ENCODE results near the gene AIPL1. TPM values are rescaled to one million over a fixed set of nuclear protein-coding genes. Genes with fewer than 3 reads are reported as not detected.

The AIPL1 gene
- total and polyA plus RNA-seq, 2 of the 4 experiments (the other 2 are of a cell fraction) = not detected

DNA sequence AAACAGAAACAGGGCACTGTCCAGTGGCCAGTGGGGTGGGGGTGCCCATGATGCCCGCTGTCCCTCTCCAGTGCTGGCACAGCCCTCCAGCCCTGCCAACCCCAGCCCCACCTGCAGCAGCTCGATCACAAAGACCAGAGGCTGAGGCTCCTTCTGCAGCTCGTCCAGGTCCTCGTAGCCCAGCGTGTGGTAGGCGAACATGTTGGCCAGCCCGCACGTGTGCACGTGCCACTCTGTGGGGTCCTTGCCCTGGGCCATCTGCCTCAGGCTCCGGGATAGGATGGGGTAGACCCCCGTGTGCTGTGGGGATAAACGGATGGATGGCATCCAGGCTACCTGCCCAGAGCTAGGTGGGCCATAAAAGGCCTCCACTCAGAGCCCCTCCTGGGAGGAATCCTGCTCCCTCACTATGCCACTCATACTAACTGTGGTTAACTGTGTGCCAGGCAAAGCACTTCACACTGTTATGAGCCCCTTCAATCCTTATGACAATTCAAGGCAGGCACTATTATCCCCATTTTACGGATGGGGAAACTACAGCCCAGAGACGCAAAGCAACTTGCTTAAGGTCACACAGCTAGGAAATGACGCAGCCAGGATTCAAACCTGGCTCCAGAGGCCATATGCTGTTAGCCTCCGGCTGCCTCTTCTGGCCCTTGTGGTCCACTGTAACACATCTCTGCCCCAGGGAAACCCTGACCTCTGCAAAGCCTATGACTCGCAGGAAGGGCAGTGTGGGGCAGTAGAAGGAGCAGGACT is 6.5 kb downstream of the AIPL1 start:
- dilution Hi-C loops (cut with HindIII; ENCODE audit: low sequenced_read_pairs, unreplicated experiment) = no loop called here
- no TSS peak for BruUV-seq (replicated peaks)
- WGBS, 2 experiments (ENCODE audit: extremely low coverage in 2 of 2, insufficient read length in 1 of 2) = 86% methylated on average over 11 of the region's 17 CpGs; no CpG with 5 or more reads in 1 of the 2 experiments

More for the DNA sequence above, 6.5 kb downstream of the AIPL1 start:
- Histone ChIP-seq H2AFZ (replicated peaks; ENCODE audit: low read length, poor library complexity) (peak overlapping the region; percentile 70), H2BK120ac (ENCODE audit: low read depth, low read length) (no peak overlapping the region), H3K56ac (ENCODE audit: extremely low read depth, insufficient read depth, low read length) (no peak overlapping the region), H3K4me1 (ENCODE audit: control insufficient read depth, insufficient read depth, low read length) (no peaks in the 10 kb centered on the region), H4K8ac (ENCODE audit: low read depth in 2 of 2, low read length in 2 of 2) (no peak overlapping the region), H3K4me3 (ENCODE audit: insufficient read depth, low read depth, low read length) (no peak overlapping the region), H3K36me3 (ENCODE audit: control insufficient read depth, insufficient read depth, low read length) (no peaks in the 10 kb centered on the region), H3K4ac (ENCODE audit: low read depth, low read length) (no peak overlapping the region), H4K91ac (ENCODE audit: insufficient read depth, low read depth, low read length) (no peak overlapping the region), H3K9ac (ENCODE audit: low read depth, low read length) (no peak overlapping the region), H3K4me2 (ENCODE audit: low read depth, low read length) (no peak overlapping the region), H2BK5ac (ENCODE audit: low read depth, low read length, poor library complexity, severe bottlenecking) (no peak overlapping the region), H2BK15ac (ENCODE audit: low read depth, low read length) (no peak overlapping the region), H3K9me1 (ENCODE audit: insufficient read depth, low read length) (no peaks in the 10 kb centered on the region), H4K20me1 (ENCODE audit: insufficient read depth, low read length) (no peaks in the 10 kb centered on the region), H3K9me3 (ENCODE audit: control insufficient read depth, insufficient read depth, low read length) (peaks cover 3% of the 10 kb centered on the region), H2AK9ac (replicated peaks; ENCODE audit: low read depth, low read length, poor library complexity) (peak overlapping the region; percentile 52), H3K14ac (replicated peaks; ENCODE audit: low read depth, low read length) (no peak overlapping the region), H2BK20ac (ENCODE audit: low read depth, low read length) (no peak overlapping the region), H3K18ac (ENCODE audit: low read depth, low read length) (no peak overlapping the region), H2AK5ac (ENCODE audit: low read depth, low read length) (no peak overlapping the region), H3K27ac (ENCODE audit: insufficient read depth, low read length) (no peak overlapping the region), H3K27me3 (ENCODE audit: control insufficient read depth, insufficient read depth, low read length) (peaks cover 5% of the 10 kb centered on the region), H4K5ac (ENCODE audit: low read depth, low read length) (no peak overlapping the region), H3K23ac (ENCODE audit: low read depth, low read length) (no peak overlapping the region), H3K79me1 (ENCODE audit: low read depth in 1 of 2, low read length in 2 of 2) (no peaks in the 10 kb centered on the region)
- no peak for ATAC-seq (ENCODE audit: low read depth)
- ChIA-PET CTCF (interaction anchor here (0.7 kb wide), 1 partner anchor 695 kb away, joined by 3 read pairs; no protein-coding TSS in a partner anchor), POLR2A (ENCODE audit: unreplicated experiment) (no interaction called here)
- TF ChIP-seq MXI1 (IDR thresholded peaks at IDR 0.05; ENCODE audit: borderline replicate concordance, low read depth, low read length) = no peak
- TF ChIP-seq RAD21 (IDR thresholded peaks at IDR 0.05; ENCODE audit: low read length) = no peak
- TF ChIP-seq MAZ (IDR thresholded peaks at IDR 0.05; ENCODE audit: borderline replicate concordance, low read depth, low read length) = no peak
- TF ChIP-seq NFE2L2 (IDR thresholded peaks at IDR 0.05; ENCODE audit: low read depth, low read length) = no peak
- TF ChIP-seq CHD1 (IDR thresholded peaks at IDR 0.05; ENCODE audit: low read depth, low read length) = no peak
- TF ChIP-seq, protein P1, sequence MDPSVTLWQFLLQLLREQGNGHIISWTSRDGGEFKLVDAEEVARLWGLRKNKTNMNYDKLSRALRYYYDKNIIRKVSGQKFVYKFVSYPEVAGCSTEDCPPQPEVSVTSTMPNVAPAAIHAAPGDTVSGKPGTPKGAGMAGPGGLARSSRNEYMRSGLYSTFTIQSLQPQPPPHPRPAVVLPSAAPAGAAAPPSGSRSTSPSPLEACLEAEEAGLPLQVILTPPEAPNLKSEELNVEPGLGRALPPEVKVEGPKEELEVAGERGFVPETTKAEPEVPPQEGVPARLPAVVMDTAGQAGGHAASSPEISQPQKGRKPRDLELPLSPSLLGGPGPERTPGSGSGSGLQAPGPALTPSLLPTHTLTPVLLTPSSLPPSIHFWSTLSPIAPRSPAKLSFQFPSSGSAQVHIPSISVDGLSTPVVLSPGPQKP (IDR thresholded peaks at IDR 0.05; ENCODE audit: borderline replicate concordance, low read depth, low read length) = no peak
- no peak for TF ChIP-seq RFX5 (IDR thresholded peaks at IDR 0.05; ENCODE audit: low read depth, low read length)
- TF ChIP-seq SMC3 (IDR thresholded peaks at IDR 0.05; ENCODE audit: low read depth, low read length) = no peak
- TF ChIP-seq POLR2A (IDR thresholded peaks at IDR 0.05; ENCODE audit: low read depth, low read length) = no peak
- no peak for TF ChIP-seq FOS (IDR thresholded peaks at IDR 0.05; ENCODE audit: low read depth, low read length)
- TF ChIP-seq, protein P2, sequence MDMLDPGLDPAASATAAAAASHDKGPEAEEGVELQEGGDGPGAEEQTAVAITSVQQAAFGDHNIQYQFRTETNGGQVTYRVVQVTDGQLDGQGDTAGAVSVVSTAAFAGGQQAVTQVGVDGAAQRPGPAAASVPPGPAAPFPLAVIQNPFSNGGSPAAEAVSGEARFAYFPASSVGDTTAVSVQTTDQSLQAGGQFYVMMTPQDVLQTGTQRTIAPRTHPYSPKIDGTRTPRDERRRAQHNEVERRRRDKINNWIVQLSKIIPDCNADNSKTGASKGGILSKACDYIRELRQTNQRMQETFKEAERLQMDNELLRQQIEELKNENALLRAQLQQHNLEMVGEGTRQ (IDR thresholded peaks at IDR 0.05; ENCODE audit: low read depth, low read length) = no peak
- in situ Hi-C loops (cut with MboI; ENCODE audit: low sequenced_read_pairs) = loop anchor here (25.0 kb wide), 1 partner anchor 1191 kb away; the partner anchor contains the start of gene SCIMP
- DNase-seq = no peak
- intact Hi-C loops (cut with micrococcal nuclease) = no loop called here
